ENCODE measurements around the gene TGFBR3.

TGFBR3 gene

GRCh38 chr1:91891454-91891853 is 5.5 kb upstream of the TGFBR3 start:
- Histone ChIP-seq H3K36me3 (replicated peaks) (no peaks in the 10 kb centered on the region), H3K27me3 (replicated peaks) (no peaks in the 10 kb centered on the region), H3K27ac (no peak overlapping the region), H3K4me3 (ENCODE audit: low read depth, low read length) (no peak overlapping the region)
- no peak for DNase-seq
- TF ChIP-seq CTCF (IDR thresholded peaks at IDR 0.05; ENCODE audit: low read depth, low read length, missing control alignments): no peak
- in situ Hi-C loops (cut with HindIII; ENCODE audit: low pct_ligation_motif_present, low sequenced_read_pairs): no loop called here

- no peak for TF ChIP-seq CTCF (IDR thresholded peaks at IDR 0.05; ENCODE audit: low read depth, low read length, missing control alignments)
- in situ Hi-C loops (cut with HindIII; ENCODE audit: low pct_ligation_motif_present, low sequenced_read_pairs): no loop called here
- no peak for DNase-seq
- no peaks in the 10 kb centered on the region for H3K36me3 ChIP-seq (replicated peaks)
- H3K27ac ChIP-seq: no peak overlapping the region
- no peaks in the 10 kb centered on the region for H3K27me3 ChIP-seq (replicated peaks)
- H3K4me3 ChIP-seq (ENCODE audit: low read depth, low read length): no peak overlapping the region
These were observed 3.9 kb upstream of the TGFBR3 start for GRCh38 chr1:91889717-91890459.

- H3K4me3 ChIP-seq (ENCODE audit: low read depth, low read length): peak overlapping the region; percentile 79
- H3K36me3 ChIP-seq (replicated peaks): no peaks in the 10 kb centered on the region
- TF ChIP-seq CTCF (IDR thresholded peaks at IDR 0.05; ENCODE audit: low read depth, low read length, missing control alignments): no peak
- DNase-seq: peak; percentile 8
- H3K27ac ChIP-seq: no peak overlapping the region
- no peaks in the 10 kb centered on the region for H3K27me3 ChIP-seq (replicated peaks)
- in situ Hi-C loops (cut with HindIII; ENCODE audit: low pct_ligation_motif_present, low sequenced_read_pairs): no loop called here
These were observed 687 bp downstream of the TGFBR3 start for GRCh38 chr1:91885213-91885715.

GRCh38 chr1:91884459-91885212 is 1.3 kb downstream of the TGFBR3 start:
- peak overlapping the region; percentile 79 for H3K4me3 ChIP-seq (ENCODE audit: low read depth, low read length)
- peak; percentile 1 for TF ChIP-seq CTCF (IDR thresholded peaks at IDR 0.05; ENCODE audit: low read depth, low read length, missing control alignments)
- in situ Hi-C loops (cut with HindIII; ENCODE audit: low pct_ligation_motif_present, low sequenced_read_pairs): no loop called here
- no peaks in the 10 kb centered on the region for H3K36me3 ChIP-seq (replicated peaks)
- DNase-seq: no peak
- H3K27ac ChIP-seq: no peak overlapping the region
- H3K27me3 ChIP-seq (replicated peaks): no peaks in the 10 kb centered on the region

GRCh38 chr1:91883470-91883869 is 2.5 kb downstream of the TGFBR3 start:
- peak; percentile 22 for DNase-seq
- no peaks in the 10 kb centered on the region for H3K36me3 ChIP-seq (replicated peaks)
- TF ChIP-seq CTCF (IDR thresholded peaks at IDR 0.05; ENCODE audit: low read depth, low read length, missing control alignments): peak; percentile 47
- H3K27me3 ChIP-seq (replicated peaks): no peaks in the 10 kb centered on the region
- in situ Hi-C loops (cut with HindIII; ENCODE audit: low pct_ligation_motif_present, low sequenced_read_pairs): no loop called here
- H3K27ac ChIP-seq: no peak overlapping the region
- H3K4me3 ChIP-seq (ENCODE audit: low read depth, low read length): no peak overlapping the region
